Fibroblast of skin of back (primary cell): ENCODE data around the gene KCNQ1.

Experiments
- DNase-seq: peaks from one replicate; pipeline ENCODE4 v3.0.0-alpha.2; 2013

The KCNQ1 gene

DNA sequence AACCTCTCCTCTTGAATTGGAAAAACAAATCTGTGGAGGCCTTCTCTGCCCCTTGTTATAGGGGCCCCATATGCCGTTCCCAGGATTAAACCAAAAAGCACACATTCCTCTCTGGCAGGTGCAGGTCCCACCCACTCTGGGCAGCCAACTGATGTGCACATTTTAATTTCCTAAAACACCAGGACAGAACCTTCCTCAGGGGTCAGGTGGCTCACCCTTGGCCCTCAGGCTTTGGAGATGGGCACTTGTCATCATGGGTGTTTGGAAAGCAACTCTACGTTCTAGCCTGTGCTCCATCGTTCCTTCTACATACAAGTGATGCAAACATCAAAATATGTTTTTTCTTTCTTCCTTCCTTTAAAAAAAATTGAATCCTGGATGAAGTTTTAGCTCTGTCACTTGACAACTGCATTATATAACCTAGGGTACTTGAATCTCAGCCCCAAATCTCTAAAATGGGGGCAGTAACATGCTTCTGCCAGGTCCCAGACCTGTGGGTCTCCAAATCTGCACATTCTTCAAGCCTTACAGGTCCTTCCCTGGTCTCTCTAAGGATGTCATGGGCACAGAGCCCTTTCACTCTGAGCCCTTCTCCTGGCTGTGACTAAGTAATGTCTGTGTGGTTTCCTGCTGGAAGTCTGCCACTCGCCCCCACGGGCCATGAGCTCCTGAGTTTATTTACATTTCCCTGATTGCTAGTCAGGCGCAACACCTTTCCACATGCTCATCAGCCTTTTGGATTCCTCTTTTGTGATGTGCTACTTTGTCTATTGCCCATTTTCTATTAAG lies 211.2 kb downstream of the KCNQ1 start:
- peak; percentile 52 for DNase-seq

DNA sequence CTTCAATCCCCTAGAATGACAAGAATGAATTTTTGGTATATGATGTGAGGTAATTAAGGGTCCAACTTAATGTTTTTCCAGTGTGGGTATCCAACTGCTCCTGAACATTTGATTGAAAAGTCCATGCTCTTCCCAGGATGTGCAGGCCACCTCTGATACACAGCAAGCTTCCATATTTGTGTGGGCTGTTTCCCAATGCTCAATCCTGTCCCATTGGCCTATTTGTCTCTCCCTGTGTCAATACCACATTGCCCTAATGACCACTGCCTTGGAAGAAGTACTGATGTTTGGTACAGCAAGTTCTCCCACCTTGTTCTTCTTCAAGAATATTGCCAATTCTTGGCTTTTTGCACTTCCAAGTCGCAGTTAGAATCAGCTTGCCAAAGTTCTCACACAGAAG lies 212.1 kb downstream of the KCNQ1 start:
- DNase-seq, result no peak

GRCh38 chr11:2657697-2658284 lies 213.0 kb downstream of the KCNQ1 start:
- no peak for DNase-seq

DNA sequence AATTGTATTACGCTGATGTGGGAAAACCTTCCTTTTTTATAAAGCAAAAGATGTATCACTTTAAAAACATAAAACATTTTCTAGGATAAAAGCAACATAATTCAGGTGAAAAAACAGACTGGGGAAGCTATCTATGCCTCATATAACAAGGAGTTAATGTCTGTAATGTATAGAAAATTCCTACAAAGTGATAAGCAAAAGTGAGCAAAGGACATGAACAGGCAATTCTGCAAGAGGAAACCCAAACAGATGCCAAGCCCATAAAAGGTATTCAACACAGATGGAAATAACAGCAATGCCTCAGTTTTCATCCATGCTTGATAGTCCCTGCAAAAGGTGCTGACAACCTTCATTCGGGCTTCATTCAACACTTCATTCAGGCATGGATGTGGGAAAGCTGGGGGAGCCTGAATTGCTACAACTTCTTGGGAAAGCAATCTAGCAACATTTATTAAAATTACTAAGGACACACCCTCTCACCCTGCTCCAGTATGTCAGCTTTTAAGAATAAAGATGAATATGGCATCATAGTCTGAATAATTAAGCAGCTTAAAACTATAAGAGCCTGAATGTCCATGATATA lies 215.6 kb downstream of the KCNQ1 start:
- no peak for DNase-seq

- no peak for DNase-seq
Observed at GRCh38 chr11:2661173-2662023, 216.6 kb downstream of the KCNQ1 start.

GRCh38 chr11:2662024-2662312 lies 217.2 kb downstream of the KCNQ1 start:
- DNase-seq, result no peak

GRCh38 chr11:2662430-2663299 lies 217.9 kb downstream of the KCNQ1 start:
- DNase-seq, result no peak

DNA sequence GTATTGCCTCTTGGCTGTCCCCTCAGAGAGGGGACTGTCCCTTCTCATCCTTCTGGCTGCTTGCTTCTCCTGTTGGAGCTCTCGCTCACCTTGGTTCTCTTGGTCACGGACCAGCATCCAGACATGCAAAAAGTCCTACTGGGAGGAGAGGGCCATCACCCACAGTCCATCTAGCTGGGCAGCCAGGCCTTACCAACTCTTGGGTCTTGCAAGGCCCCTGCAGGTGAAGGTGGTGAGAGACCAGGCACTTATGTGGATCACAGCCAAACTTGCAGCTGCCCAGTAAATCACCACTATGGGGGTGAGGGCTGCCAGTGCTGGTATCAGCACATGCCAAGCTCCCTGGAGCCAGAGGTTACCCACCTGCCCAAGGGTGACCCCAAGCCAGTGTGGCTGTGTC lies 218.7 kb downstream of the KCNQ1 start:
- no peak for DNase-seq

- DNase-seq, result no peak
Observed at GRCh38 chr11:2663915-2664314, 219.1 kb downstream of the KCNQ1 start.

DNA sequence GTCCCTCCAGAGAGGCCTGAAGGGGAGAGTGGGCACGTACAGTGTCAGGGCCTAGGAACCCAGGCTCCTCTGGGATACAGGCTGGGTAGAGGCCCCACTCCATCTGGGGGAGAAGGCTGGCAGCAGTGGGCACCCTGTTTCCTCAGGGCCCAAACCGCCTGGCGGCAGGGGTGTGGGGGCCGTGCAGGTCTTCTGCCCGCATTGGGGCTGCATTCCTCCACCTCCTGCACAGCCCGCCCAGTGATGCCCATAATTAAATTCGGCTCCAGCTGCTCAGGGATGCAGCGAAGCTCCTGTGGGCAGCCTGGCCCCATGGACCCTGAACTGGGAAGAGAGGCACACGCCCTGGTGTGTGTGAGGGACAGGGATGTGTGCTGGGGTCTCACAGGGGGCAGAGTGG lies 219.6 kb downstream of the KCNQ1 start:
- no peak for DNase-seq

DNA sequence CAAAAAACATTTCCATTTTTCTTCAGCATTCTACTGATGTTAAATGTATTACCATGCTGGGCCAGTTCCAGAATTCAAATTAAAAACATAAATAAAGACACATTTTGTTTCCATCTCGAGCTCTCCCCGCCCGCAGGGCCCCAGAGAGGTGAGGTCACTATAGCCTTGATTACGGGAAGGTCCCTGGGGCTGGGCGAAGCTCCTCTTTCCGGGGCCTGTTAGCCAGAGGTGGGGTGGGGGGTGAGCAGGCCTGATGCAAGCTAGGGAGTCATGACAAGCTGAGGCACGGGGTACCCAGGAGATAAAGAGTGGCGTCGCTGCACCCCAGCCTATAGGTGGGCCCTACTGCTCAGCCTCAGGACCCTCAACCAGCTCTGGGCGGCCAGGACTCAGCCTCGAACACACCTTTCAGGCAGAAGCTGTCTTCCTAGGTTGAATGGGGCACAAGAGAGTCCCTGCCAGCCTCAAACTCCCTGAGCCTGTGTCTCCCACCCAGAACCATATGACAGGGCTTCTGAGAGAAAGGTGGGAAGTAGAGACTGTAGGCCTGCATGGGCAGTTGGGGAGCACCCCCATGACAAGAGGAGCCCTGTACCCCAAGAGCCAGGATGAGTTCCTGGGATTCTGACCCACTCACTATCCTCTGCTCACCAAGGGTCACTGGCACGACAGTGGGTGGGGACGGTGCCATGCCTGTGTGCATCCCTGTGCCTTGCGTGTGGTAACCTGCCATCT lies 220.2 kb downstream of the KCNQ1 start:
- DNase-seq, result no peak

GRCh38 chr11:2665526-2666400 lies 221.0 kb downstream of the KCNQ1 start:
- DNase-seq, result no peak

DNA sequence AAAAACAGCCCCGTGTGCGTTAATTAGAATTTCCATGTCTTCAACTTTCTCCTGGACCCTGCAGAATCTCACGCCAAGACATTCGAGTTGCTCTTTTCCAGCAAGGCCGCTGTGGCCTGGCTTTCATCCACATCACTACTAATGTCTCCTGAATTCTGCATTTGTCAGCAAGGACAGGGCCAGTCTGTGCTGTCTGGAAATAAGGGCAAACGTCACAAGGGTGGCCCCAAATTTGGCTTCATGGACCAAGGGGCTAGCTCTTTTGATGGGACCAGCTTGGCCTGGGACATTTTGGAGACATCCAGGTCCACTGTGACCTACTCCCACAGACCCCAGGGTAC lies 221.6 kb downstream of the KCNQ1 start:
- no peak for DNase-seq

DNA sequence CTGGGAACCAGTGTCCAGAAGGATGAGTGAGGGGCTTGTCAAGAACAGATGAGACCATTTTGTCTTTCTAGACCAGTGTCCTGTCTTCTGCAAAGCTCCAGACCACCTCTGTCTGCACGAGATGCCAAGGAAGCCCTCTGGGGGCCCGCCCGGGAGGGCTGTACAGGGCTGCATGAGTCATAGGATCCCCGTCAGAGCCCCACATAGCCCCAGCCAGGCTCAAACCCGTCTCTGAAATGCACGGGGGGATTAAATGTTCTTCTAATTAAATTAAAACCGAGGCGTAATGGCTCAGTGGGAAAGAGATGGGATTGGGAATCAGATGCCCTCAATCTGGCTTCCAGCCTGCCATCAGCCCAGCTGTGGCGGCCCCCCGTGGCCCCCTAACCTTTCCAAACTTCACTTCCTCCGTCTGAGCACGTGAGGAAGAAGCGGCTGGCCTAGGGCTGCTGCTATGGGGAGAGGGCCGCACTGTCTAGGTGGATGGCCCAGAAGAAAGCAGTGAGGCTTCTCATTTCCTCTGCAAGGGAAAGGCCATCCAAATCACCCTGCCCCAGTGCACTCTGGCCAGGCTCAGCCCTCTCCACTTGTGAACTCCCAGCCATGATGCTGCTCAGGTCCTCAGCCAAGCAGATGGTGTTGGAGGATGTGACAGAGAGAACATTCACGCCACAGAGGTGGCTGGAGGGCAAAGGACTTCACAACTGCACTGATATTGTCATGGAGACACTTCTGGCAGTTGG lies 222.2 kb downstream of the KCNQ1 start:
- peak; percentile 11 for DNase-seq

DNA sequence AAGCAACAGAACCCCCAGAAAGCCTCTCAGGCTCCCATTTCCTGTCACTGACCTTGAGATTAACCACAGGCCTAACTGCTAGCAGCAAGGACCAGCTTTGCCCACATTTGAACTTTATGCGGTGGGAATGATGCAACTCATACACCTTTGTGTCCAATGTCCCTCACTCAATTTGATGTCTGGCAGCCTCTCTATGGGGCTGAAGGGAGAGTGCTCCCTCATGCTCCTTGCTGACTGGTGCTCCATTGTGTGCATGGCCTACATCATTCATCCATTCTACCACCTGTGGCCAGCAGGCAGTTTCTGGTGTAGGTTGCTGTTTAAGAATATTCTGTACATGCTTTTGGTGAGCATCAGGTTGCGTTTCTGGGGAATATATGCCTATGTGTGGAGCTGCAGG lies 223.1 kb downstream of the KCNQ1 start:
- DNase-seq, result no peak

- DNase-seq, result no peak
Observed at GRCh38 chr11:2668876-2669275, 224.1 kb downstream of the KCNQ1 start.

DNA sequence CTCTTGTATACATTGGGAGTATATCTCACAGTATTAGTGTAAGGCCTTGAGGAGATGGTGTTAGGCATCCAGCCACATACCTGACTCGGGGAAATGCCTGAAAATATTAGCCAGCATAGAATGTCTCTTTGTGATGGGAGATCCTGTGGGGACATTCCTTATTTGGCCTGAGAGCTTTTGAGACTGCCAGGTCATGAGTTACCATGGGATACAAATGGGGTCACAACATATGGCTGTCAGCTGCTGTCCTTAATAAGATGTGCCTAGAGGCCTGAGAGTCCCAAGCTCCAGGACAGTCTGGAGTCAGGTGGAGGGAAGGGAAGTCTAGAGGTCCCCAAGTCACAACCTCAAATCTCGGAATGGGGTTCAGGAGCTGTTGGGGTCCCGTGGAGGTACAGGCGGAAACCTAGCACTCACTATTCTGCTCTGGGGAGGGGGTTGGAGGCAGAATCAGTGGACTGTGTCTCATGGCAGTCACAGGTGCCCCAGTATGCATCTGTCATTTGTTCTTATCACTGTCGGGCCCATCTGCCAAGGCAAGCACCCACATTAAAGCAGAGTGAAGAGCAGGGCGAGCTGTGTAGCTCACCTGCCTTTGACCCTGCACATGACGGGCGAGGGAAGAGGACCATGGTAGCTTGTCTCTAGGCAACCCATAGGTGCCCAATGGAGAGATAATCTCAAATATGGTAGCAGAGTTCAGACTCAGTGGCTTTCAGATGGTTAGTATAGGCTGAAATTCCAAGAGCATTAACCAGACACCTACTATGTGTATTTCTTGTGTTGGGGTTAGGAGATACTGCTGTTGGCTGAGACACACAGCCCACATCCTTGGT lies 225.0 kb downstream of the KCNQ1 start:
- no peak for DNase-seq

- DNase-seq, result no peak
Observed at GRCh38 chr11:2670541-2671100, 225.8 kb downstream of the KCNQ1 start.

- no peak for DNase-seq
Observed at GRCh38 chr11:2671748-2672147, 226.9 kb downstream of the KCNQ1 start.
